ENCODE results near the gene GID8.
A peak's percentile ranks its signal among the peaks of the same experiment; 100 is the strongest.

Gene GID8

DNA sequence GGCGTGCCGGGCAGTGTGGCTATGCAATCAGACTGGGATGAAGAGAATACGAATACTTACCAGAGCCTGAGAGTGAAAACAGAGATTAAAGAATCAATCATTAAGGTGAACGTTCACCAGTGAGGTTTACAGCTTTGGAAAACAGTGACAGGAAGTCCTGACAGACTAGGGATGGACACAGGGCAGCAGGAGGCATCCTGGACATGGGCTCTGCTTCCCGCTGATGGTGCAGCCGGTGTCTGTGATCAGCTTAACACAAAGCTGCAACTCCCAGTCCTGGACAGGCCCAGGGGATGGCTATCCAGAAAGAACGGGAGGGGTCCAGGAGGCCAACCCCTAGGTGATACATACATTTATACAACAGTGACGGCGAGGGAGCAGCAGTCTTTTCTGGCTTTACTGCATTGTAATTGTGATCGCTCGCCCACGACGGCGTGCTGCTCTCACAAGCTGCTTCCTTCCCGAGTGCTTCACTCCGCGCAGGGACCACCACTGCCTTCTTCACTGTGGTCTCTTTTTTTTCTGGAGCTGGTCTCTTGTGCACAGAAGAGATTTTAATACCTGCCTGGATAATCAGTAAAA lies 32.3 kb upstream of the GID8 start:
- DNase-seq = no peak

DNA sequence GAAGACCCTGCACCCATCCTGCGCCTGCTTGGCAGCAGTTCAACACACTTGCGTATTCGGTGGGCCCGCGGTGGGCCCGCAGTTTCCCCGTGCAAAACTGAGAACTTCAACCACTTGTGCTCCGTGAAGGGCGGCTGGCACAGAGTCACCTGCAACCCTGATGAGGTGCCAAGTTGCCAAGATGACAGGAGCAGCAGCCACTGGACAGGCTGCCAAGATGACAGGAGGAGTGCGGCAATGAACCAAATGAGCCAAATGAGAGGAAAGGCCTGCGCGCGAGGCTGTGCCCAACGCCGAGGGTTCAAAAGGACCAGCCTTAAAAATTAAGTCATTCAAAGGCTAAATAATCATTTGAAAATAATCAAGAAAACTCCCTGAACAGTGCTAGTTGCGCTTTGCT lies 31.7 kb upstream of the GID8 start:
- DNase-seq = no peak

DNA sequence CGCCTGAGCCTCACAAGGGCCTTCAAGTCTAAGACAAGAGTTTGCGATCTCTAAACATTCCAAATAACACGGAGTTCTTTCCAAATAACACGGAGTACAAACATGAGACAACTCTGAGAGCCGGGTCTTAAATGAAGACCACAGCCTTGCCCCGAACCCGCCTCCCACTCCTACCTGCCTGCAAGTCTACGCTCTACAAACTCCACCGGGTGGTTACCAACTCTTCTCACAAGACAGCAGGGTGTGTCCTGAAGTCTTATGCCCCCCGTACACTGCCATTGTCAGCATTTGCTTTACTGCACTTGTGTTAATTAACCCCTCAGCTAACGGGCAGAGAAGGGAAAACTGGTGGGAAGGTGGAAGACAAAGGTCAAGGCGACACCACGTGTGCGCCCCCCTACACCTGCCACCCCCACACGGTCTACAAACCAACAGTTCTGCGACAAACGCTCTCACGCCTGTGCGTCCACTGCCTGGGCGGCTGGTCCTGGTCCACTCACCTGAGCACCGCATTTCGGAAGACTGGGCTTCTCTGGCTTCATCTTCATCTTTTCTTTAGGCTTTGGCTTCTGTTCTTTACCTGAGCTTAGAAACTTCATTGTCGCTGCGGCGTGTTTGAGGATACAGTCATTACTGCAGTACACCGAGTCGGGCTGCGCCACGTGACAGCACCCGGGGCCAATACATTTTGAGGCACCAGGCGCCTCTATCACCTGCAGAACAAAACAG lies 31.1 kb upstream of the GID8 start:
- no peak for DNase-seq

DNA sequence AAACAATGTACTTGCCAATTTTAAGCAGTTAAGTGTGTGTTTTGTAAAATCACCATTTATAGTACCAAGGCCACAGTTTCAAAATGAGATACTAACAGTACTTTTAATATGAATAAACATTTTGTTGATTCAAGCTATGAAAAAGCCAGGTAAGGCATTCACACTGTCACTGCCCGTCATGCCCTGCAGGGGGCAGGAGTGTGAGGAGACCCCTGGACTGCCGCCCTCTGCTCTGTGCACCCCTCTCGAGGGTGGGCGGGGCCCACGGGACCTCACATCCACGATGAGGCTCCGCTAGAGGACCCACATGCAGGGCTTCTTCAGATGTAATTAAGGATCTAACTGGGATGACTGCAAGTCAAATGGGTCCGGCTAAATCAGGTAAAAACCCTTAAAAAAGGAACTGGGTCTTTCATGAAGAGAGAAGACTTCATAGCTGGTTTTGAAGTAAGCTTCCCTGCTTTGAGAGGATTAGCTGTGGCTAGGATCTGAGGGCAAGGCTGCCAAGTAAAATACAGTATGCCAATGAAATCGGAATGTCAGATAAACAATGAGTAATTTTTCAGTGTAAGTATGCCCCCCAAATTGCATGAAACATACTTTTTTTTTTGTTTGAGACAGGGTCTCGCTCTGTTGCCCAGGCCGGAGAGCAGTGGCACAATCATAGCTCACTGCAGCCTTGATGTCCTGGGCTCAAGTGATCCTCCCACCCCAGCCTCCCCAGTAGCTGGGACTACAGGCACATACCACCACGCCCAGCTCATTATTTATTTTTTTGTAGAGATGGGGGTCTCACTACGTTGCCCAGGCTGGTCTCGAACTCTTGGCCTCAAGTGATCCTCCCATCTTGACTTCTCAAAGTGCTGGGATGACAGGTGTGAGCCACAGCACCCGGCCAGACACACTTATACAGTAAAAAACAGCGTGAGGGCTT lies 30.3 kb upstream of the GID8 start:
- peak; percentile 66 for DNase-seq

DNA sequence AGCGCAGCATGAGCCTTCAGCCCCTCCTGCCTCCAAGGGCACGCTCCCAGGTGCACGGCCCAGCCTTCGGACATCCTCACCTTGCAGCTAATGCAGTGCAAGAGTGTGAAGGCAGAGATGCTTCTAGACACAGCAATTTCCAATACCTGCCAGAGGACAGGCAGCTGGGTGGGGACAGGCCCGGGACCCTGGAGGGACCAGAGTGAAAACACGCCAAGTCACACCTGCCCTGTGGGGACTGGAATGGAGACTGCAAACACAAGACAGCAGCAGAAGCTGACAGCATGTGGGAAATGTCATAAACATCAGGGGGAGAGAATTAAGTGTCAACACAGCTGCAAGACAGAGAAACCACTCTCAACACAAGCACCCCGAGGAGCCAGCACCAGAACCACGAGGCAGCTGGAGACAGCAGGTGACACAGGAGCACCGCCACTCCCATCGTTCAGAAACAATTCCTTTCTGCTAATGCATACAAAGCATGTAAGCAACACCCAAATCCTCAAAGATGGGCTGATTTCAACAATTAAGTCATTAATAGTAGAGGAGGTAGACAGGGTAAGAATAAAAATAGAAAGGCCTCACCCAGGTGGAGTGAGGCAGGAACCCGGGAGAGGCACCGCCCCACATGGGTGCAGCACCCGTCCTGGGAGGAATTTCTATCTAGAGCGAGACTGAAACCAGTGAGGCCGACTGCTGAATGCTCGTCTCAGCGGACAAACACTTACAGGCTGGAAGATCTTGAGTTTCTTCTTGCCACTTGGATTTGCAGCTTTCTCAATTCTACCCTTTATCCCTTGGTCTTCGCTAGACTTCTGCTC lies 28.8 kb upstream of the GID8 start:
- no peak for DNase-seq

DNA sequence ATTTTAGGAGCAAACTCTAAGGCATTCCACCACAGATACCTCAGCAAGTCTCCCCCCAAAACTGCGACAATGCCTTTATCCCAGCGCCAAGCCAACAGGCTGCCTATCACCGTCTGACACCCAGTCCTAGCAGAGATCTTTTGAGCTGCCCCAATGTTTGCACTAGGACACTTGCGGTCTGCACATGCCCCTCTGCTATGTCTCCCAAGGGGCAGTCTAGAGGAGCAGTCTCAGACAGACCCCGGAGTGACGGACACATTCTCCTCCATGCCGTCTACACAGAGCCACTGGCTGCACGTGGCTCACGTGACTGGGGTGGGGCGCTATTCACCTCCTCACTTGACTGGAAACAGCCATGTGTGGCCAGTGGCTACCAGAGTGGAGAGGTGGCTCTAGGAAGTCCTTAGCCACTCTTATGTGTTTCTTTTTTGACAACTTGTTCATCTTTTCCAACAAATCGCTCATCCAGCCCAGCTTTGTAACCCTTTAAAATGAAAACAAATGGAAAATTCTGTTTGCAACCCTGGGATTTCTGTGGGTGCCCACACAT lies 27.7 kb upstream of the GID8 start:
- DNase-seq = no peak

DNA sequence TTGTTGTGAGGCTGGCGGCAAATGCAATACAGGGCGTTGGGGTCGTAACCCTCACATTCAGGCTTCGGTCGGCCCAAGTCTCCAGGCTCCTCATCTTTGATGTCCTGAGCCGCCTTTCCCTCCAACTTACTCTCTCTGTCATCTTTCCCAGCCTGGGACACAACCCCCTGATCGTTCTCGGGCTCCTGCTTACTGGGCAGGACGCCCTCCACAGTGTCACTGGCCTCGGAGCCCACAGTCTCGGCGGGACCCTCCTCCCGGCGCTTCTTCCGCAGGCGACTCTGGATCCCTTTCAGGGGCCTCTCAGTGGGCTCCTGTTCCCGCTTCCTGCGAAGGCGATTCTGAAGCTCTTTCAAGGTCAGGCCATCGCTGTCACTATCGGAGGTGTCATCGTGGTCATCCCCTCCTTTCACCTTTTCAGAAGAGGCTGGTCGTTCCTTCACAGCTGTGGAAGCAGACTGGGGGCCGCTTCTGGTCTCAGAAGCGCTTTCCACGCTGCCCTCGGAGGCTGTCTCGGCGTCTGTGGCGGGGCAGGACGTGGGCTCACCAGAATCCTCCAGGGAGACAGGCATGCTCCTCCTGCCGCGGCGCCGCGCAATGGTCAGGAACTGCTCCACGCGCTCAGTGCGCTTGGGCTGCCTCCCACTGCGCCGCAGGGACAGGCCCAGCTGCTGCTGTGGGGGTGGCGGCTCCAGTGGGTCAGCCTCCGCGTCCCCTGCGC lies 27.0 kb upstream of the GID8 start:
- no peak for DNase-seq

DNA sequence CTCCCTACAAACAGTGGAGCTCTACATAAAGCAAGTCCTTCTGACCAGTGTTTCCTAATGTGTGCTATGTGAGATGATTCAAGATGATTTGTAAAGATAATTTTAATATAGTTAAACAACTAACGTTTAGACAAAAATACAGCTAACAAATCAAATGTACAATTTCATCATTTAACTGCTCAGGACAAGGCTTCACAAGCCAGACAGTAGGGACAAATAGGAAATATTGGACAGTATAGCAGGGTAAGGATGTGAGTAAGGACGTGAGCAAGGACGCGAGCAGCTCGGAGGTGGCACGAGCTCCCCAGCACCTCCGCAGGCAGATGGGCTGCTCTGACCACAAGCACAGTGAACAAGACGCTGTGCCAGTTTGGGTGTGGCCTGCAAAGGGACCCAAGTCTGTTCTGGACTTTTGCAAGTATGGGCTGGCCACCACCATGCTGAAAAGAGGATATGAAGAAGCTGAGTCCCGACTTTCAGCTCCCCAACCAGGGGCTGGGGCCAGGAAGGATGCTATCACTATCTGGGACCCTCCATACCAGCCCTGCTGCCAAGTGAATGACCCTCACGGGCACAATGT lies 26.2 kb upstream of the GID8 start:
- no peak for DNase-seq

DNA sequence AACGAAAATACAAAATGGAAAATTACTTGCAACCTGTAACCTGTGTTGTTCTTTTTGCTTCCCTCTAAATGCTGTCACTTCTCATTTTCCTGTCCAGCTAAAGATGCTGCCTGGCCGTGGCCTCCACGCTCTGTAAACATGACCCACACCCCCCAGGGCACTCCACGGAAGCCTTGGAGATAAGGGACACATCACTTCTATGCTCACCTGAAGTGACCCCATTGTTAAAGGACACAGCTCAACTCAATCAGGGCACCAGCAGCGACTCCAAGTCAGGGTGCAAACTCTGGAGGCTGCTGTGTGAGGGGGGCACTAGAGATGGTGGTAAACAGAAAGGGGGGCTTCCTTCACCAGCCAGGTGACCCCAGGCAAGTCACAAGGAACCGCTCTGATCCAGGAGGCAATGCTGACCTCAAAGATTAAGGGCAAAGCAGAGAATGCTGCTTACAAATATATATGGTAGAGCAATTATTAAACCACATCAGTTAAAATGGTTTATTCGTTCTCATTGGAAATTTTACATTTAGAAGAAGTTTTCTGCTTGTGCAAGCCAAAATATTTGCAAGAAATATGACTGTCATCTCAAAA lies 24.8 kb upstream of the GID8 start:
- no peak for DNase-seq

DNA sequence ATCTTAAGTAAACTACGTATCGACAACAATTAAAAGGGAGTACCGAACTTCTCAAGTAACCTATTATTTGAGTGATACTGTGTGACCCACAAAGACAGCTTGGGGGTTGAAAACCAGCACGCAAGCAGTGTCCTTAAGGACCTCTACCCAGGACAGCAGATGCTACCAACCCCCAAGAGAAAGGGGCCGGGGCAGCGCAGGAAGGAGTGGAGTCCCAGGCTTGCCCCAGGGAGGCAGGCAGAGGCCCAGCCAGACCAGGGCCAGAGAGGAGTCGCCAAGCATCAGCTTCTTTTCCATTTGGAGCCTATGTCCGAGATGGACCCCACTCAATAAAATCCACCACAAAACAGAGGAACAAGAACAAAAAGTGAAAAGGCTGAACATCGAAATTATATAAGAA lies 23.5 kb upstream of the GID8 start:
- DNase-seq = no peak

DNA sequence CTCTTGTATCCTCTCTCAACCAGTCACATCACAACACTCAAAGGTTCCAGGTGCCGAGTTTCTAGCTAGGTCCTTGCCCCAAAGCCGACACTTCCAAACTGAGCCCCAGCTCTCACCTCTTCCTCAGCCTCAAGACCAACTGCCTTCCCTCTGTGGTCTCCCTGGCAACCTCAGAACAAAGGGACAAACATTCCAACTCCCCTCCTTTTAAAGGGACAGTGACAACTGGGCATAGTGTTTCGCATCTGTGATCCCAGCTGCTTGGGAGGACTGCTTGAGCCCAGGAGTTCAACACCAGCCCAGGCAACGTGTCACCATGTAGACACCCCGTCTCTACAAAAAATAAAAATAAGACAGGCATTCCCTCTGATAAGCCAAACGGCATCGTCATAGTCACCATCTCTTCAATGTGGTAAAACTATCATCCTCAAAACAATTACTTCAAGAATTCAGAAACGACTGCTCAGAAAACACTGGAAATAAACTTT lies 22.9 kb upstream of the GID8 start:
- peak; percentile 45 for DNase-seq

DNA sequence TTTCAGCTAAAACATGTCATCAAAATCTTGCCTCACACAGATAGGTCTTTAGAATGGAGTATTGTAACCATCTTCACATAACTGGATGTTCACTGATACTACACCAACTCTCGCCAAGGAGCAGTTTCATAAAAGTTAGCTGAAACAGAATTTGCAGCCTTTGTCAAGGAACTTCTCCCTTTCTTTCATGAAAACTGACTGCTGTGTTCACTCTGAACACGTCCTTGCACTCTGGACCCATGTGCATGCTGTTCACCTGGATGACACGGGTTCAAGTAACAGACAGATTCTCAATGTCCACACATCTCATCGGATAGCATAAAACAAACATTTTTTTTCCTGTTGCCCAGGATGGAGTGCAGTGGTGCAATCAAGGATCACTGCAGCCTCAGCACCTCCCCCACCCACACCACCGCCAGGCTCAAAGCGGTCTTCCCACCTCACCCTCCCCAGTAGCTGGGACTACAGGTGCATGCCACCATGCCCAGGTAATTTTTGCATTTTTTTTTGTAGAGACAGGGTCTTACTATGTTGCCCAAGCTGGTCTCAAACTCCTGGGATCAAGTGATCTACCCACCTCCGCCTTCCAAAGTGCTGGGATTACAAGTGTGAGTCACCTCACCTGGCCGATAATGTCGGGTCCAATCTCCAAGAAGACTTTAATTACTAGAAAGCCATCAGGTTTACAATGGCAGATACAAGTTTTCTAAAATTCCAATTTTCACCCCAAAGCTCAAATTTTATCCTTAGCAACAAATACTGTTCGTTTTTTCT lies 21.1 kb upstream of the GID8 start:
- DNase-seq = no peak

DNA sequence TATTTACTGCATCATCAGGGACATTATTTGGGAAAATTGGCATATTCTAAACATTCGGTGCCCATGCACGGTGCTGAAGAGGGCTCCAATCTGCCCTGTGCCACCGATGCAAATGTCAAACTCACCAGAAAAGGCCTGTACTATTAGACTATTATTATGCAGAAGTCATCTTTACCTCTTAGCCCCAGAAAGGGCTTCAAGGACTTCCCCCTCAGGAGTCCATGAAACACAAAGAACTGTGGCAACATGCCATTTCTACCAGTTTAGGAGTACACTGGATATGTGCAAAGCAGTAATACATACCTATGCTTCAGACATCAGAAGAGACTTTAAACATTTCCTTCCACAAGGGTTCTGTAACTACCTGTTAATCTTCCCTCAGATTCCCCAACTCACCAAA lies 20.2 kb upstream of the GID8 start:
- DNase-seq = no peak

DNA sequence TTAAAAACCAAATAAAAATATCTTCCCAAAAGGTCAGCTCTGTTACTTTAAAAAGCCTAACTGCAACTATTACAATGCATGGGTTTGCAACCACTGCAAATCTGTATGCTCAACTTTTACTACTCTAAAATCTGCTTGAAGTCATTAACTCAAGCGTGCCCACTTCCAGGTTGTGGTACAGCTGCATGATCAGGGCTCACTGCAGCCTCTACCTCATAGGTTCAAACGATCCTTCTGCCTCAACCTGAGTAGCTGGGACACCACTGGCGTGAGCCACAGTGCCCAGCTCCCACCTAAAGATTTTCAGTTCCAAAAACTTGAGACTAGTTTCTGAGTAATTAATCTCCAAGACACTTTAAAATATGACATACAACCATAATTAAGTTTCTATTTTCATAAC lies 19.8 kb upstream of the GID8 start:
- DNase-seq = no peak

DNA sequence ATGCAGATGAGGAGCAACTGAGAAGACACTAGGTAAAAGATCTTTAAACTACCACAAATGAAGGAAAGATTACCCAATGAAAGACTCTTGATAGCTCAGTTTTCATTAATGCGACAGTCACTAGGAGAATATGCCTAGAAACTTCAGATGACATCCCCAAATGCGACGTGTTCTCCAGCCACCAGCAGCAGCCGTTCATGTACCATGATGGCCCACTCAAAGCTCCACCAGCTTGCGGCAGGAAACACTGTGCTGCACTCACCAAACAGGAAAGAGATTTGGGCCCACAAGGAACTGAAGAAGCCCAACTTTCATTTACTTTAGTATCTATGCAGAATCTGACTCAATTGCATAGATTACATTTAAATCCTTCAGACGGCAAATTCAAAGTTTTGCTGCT lies 19.1 kb upstream of the GID8 start:
- no peak for DNase-seq

DNA sequence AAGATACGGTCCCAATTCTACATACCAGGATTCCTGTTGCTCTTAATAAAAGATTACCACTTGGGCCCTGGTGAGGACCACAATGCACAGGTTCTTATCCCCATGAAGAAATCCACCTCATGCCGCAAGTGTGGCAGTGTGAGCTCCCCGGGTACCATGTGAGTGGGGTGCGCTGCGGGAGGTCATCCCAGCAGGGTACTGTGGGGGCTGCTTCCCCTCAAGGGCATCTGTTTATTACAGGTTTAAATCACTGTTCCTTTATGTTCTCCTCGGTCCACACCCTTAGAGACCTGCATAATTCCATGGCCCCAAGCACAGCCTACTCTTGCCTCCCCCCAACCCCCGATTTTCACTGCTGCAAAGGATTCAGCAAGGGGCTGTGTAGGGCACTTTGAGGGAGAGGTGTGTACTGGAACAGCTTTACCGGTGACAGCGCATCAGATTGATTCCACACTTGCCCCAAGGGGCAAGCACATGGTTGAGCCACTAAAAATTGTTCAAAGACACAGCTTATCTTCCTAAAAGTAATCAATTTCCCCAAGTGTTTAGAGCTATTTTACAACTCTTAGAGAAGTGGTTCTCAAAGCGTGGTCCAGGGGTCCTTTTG lies 17.8 kb upstream of the GID8 start:
- no peak for DNase-seq

DNA sequence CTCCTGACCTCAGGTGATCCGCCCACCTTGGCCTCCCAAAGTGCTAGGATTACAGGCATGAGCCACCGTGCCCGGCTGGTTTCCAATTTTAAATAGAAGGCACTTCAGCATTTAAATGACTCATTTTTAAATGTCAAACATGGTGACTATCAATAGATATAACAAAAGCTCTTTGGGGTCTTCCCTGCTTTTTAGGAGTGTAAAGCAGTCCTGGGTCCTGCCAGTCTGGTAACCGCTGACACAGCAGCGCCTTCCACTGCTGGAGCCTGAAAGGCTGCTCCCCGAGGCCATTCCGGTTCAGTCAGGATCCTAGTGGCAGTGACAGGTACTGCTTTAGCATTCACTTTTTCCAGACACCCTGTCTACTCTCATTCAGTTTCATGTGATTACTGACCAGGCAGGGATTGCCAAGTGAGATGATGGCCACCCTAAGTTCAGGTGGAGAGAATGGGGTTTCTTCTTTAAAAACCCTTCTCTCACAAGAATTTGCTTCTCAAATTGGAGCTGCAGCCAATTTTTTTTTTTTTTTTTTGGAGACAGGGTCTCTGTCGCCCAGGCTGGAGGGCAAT lies 16.7 kb upstream of the GID8 start:
- DNase-seq = peak; percentile 64

DNA sequence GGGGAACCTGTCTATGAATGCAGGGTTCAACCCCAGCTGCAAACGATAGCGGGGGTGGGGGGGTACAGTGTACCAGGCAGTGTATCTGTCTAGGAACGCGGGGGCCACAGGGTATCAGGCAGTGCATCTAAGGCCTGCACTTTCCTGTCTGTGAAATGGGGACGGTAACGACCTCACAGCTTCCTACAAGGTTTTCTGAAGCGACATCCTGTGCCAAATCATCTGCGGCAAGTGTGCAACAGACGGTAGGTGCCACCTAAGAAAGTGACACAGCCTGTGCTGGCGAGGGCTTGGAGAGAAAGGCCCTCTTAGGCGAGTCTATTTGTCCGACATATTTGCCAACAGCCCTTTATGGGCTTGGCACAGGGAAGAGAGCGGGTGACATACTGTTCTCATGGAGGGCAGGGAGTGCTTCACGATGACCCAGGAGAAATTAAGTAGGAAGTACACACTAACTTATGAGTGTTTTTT lies 15.5 kb upstream of the GID8 start:
- DNase-seq = no peak

DNA sequence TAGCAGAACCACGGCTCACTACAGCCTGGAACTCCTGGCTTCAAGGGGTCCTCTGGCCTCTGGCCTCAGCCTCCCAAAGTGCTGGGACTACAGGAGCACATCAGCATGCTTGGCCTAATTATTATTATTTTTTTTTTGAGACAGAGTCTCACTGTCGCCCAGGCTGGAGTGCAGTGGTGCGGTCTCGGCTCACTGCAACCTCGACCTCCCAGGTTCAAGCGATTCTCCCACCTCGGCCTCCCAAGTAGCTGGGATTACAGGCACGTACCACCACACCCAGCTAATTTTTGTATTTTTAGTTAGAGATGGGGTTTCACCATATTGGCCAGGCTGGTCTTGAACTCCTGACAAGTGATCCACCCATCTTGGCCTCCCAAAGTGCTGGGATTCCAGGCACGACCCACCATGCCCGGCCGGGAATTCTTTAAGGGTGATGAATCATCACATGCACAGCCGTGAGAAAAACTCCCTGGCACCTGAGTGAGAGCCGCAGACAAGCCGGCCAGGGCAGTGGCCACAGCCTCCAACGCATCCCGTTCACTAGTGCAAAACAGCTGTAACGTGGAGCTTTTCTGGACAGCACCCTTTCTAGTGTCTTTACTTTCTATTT lies 14.8 kb upstream of the GID8 start:
- DNase-seq = peak; percentile 64

All from fibroblast of skin of back (primary cell).